Right hindlimb (tissue), 1 donor: ENCODE measurements around the gene FCRL3.

Source experiments
- DNase-seq: peaks from one replicate; pipeline ENCODE4 v3.0.0-alpha.2; 2018

The FCRL3 gene

DNA sequence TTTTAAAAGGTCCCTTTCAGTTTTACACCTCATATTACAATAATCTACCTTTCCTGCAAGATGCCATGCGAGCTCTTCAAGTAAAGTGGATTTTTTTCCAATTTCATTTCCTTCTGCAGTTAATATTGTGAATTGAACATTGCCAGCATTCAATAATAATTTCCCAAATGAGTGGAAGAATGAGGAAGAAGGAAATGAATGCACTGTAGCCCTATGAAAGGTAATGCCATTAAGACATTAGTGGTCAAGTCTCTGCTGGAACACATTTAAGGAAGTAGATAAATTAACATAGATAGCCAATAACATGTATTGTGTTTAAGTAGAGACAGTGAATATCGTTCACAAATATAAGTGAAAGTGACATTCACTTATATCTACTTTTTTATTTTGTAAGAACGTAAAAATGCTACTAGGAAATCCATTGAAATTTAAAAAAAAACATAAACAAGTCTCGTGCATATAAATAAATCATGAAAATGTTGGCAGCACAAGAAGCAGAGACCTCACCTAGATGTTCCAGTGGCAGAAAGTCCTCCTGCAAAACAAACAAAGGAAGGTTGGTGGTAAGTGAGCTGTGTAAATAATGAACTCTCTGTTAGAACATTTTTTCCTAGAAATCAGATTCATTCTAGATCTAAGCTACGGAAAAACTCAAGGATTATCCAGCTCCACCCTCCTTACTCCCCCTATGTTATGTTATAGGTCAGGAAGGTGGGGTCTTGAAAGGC is 17.7 kb downstream of the FCRL3 start:
- no peak for DNase-seq

DNA sequence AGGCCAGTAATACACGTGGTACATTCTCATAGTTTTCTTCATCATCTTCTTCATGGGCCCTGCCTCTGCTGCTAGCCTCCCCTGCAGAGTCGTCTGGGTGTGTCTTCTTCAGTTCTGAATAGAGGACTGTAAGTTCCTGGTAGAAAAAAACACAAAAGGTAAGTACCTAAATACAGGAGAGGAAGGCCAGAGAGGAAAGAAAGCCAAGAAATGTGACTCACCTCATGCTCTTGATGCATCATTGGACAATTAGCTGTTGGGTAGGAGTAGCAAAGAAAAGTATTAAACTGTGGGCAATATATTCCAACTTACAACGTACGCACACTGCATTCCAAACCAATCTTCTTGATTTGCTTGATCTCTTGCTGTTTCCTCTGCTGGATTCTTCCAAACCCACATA is 21.8 kb downstream of the FCRL3 start:
- DNase-seq, result no peak

DNA sequence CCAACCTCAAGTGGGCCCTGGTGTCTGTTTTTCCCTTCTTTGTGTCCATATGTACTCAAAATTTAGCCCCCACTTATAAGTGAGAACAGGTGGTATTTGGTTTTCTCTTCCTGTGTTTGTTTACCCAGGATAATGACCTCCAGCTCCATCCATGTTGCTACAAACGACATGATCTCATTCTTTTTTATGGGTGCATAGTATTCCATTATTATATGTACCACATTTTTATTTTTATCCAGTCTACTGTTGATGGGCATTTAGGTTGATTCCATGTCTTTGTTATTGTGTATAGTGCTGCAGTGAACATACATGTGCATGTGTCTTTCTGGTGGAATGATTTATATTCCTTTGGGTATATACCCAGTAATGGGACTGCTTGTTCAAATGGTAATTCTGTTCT is 27.6 kb downstream of the FCRL3 start:
- no peak for DNase-seq

DNA sequence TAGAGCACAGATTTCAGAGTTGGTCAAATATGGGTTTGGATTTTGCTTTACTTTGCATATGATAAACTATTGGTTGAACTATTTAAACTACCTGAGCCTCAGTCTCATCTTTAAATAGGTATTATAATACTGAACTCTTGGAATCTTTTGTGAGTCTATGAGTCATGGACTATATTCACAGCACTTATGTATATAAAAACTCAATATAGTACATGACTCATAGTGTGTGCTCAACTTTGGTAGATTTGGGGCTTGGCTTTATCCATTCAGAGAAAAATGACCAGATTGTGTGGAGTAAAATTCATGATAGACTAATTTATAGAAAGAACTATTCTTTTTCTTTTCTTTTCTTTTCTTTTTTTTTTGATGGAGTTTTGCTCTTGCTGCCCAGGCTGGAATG is 28.7 kb downstream of the FCRL3 start:
- no peak for DNase-seq

DNA sequence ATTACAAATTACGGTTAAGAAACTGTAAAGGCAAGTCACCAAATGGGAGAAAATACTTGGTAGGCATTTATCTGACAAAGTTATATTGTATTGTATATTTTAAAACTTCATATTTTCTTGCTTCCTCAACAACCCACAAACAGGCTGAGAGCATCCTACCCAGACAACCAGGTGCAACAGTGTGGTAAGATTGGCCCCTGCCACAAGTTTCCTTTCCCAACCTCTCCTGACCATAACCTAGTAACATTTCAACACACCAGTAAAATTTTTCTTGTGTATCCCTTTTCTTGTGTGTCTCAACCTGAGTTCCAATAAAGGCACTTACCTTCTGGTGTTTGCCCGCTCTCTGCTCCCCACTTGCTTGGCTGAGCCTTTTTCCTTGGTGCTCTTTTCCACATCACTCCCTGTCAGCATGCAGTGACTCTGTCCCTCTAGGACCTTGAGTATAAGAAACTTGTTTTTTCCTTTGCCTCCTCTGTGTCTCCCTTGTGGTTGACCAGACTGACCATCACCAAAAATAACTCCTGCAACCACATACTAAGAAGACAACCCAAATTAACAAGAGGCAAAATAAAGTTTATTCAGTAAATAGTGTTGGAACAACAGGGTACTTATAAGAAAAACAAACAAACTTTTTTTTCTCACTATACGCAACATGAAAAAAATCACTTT is 40.9 kb downstream of the FCRL3 start:
- DNase-seq, result no peak

DNA sequence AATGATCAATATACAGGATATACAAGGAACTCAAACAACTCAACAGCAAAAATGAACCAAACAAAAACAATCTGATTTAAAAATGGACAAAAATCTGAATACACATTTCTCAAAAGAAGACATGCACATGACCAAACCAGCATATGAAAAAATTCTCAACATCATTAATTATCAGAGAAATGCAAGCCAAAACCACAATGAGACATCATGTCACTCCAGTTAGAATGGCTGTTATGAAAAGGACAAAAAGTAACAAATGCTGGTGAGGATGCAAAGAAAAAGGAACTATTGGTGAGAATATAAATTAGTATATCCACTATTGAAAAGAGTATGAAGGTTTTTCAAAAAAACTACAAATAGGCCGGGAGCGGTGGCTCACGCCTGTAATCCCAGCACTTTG is 42.0 kb downstream of the FCRL3 start:
- no peak for DNase-seq

DNA sequence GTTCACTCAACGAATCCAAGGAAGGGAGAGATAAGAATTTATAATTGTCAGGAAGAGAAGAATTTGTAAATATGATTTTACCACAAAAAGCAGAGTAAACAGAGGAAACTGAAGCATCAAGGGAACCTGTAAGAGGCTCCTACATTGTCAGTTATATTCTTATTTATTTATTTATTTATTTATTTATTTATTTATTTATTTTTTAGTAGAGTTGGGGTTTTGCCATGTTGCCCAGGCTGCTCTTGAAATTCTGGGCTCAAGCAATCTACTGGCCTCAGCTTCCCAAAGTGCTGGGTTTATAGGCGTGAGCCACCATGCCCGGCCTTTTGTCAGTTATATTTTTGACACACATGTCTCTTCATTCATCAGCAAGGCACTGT is 47.1 kb downstream of the FCRL3 start:
- no peak for DNase-seq

DNA sequence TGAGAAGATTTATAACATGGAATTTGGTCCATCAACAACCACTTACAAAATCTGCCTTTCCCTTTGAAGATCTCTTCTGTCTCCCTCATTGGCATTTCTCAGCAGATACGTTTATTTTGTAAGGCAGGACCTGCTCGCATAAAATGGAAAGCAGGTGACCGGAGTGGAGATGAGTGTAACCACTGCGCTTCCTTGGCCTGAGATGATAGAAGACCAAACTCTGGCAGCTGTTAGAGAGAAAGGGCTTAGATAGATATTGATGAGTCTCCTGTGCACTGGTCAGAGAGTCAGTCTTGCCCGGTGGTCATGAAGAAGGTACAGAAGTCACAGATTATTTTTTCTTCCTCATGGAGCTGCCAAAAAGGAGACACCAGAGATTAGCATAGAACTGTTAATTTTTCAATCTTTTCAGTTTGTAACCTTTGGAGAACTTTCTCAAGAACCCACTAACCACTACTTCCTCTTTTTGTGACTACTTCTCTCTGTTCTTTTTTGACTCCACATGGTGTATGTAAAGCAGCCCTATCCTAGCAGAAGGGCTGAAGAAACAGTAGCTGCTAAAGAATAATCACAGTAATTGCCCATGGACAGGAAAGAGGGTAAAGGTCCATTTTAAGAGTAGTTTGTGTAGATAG is 47.6 kb downstream of the FCRL3 start:
- no peak for DNase-seq

DNA sequence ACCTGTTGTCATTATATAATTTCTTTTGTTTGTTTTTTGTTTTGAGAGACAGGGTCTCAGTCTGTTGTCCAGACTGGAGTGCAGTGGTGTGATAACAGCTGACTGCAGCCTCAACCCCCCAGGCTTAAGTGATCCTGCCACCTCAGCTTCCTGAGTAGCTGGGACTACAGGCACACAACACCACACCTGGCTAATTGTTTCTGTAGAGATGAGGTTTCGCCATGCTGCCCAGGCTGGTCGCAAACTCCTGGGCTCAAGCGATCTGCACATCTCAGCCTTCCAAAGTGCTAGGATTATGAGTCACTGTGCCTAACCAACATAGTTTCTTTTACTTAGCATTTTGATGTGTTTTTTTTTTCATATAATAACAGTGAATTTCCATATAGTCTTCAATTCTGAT is 52.3 kb downstream of the FCRL3 start:
- no peak for DNase-seq

DNA sequence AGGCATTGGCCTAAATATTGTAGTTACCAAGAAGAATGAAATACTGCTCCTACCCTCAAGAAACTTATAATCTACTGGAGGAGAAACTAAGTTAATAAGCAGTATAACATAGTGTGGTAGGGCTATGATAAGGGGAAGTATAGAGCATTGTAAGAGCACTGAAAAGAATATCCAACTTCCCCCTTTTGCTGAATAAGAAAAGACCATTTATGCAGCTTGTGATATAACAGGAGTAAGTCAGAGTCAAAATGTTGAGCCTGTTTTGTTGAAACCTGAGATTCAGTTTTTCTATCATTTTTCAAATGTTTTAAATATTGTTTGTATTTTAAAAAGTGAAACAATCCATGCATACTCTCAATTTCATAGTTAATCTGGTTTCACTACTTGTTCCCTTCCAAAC is 54.4 kb downstream of the FCRL3 start:
- no peak for DNase-seq

DNA sequence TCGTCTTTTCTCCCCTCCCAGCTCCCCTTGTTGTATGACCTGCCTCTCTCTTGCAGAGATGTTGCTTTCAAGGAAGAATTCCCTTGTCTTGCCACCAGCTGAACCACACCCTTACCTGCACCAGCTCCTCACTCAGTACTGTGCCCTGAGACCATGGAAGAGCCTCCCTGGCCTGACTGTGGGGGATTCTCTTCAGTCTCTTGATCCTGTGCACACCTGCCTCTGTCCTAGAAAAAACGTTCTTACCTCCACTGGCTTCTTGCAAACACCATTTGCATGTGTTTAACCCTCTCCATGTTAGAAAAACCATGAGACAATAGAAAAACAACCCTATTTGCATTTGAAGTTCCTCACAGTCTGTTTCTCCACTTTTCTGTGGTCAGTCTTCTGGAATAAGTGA is 59.4 kb downstream of the FCRL3 start:
- no peak for DNase-seq

DNA sequence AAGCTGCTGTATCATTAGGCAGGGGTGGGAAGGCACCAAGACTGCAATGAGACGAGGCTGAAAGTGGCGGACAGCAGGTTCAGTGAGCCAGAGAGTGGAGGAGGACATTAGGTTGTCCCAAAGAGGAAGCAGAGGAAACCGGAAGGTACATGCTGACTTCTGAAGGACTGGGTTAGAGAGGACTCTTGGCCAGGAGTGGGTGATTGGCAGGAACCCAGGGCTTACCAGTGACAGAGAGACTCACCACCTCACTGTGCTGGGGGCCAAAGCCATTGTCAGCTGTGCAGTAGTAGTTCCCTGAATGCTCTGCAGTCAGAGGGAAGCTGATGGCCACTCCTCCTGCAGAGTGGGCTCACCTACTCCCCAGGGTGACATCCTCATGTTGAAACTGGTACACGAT is 60.8 kb downstream of the FCRL3 start:
- DNase-seq, result no peak

DNA sequence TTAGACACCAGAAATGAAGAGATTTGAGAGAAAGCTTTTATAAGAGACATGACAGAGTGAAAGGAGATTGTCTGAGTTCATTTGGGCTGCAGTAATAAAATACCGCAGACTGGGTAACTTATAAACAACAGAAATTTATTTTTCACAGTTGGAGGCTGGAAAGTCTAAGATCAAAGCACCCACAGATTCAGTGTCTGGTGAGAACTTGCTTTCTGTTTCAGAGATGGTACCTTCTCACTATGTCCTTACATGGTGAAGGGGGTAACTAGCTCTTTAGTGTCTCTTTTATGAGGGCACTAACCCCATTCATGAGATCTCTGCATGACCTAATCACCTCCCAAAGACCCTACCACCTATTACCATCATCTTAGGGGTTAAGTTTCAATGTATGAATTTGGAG is 71.8 kb downstream of the FCRL3 start:
- no peak for DNase-seq
